HEK293 (cell line): ENCODE measurements around the gene PEAK3.

Experiments used
- ATF2 ChIP-seq: fragments of 450-650 bp; formaldehyde crosslinking; IDR thresholded peaks from 2 replicates; pipeline ENCODE4 v1.5.1; 2016; ENCODE audit warnings: missing biosample characterization, missing genetic modification characterization, low read depth
- GLIS1 ChIP-seq: fragments of 450-650 bp; formaldehyde crosslinking; IDR thresholded peaks from 2 replicates; pipeline ENCODE4 v1.5.1; 2016; ENCODE audit warnings: missing biosample characterization, missing genetic modification characterization
- HIC1 ChIP-seq: fragments of 450-650 bp; formaldehyde crosslinking; IDR thresholded peaks from 2 replicates; pipeline ENCODE4 v1.5.1; 2016; ENCODE audit warnings: missing biosample characterization, missing genetic modification characterization
- INSM2 ChIP-seq: fragments of 450-650 bp; formaldehyde crosslinking; IDR thresholded peaks from 2 replicates; pipeline ENCODE4 v1.5.1; 2016; ENCODE audit warnings: missing biosample characterization, missing genetic modification characterization
- KLF9 ChIP-seq: fragments of 450-650 bp; formaldehyde crosslinking; IDR thresholded peaks from 2 replicates; pipeline ENCODE4 v1.5.1; 2016; ENCODE audit warnings: missing biosample characterization, missing genetic modification characterization, low read depth
- PATZ1 ChIP-seq: fragments of 450-650 bp; formaldehyde crosslinking; IDR thresholded peaks from 2 replicates; pipeline ENCODE4 v1.5.1; 2016; ENCODE audit warnings: missing biosample characterization, missing genetic modification characterization
- SP7 ChIP-seq: fragments of 450-650 bp; formaldehyde crosslinking; IDR thresholded peaks from 2 replicates; pipeline ENCODE4 v1.5.1; 2016; ENCODE audit warnings: missing biosample characterization, missing genetic modification characterization
- YY2 ChIP-seq: fragments of 450-650 bp; formaldehyde crosslinking; IDR thresholded peaks from 2 replicates; pipeline ENCODE4 v1.5.1; 2016; ENCODE audit warnings: missing biosample characterization, missing genetic modification characterization
- ZBTB1 ChIP-seq: fragments of 450-650 bp; formaldehyde crosslinking; IDR thresholded peaks from 2 replicates; pipeline ENCODE4 v1.5.1; 2016; ENCODE audit warnings: missing biosample characterization, missing genetic modification characterization
- ZBTB10 ChIP-seq: fragments of 450-650 bp; formaldehyde crosslinking; IDR thresholded peaks from 2 replicates; pipeline ENCODE4 v1.5.1; 2016; ENCODE audit warnings: missing biosample characterization, missing genetic modification characterization
- ZBTB6 ChIP-seq: fragments of 450-650 bp; formaldehyde crosslinking; IDR thresholded peaks from 2 replicates; pipeline ENCODE4 v1.5.1; 2017; ENCODE audit warnings: missing biosample characterization, missing genetic modification characterization
- ZFP37 ChIP-seq: fragments of 450-650 bp; formaldehyde crosslinking; IDR thresholded peaks from 2 replicates; pipeline ENCODE4 v1.5.1; 2016; ENCODE audit warnings: missing biosample characterization, missing genetic modification characterization
- ZFP69B ChIP-seq: fragments of 450-650 bp; formaldehyde crosslinking; IDR thresholded peaks from 2 replicates; pipeline ENCODE4 v1.5.1; 2016; ENCODE audit warnings: missing biosample characterization, missing genetic modification characterization
- ZNF140 ChIP-seq: fragments of 450-650 bp; formaldehyde crosslinking; IDR thresholded peaks from 2 replicates; pipeline ENCODE4 v1.5.1; 2016; ENCODE audit warnings: missing biosample characterization, missing genetic modification characterization
- ZNF18 ChIP-seq: fragments of 450-650 bp; formaldehyde crosslinking; IDR thresholded peaks from 2 replicates; pipeline ENCODE4 v1.5.1; 2016; ENCODE audit warnings: missing biosample characterization, missing genetic modification characterization
- ZNF26 ChIP-seq: fragments of 450-650 bp; formaldehyde crosslinking; IDR thresholded peaks from 2 replicates; pipeline ENCODE4 v1.5.1; 2016; ENCODE audit warnings: missing biosample characterization, missing genetic modification characterization
- ZNF488 ChIP-seq: fragments of 450-650 bp; formaldehyde crosslinking; IDR thresholded peaks from 2 replicates; pipeline ENCODE4 v1.5.1; 2016; ENCODE audit warnings: missing biosample characterization, missing genetic modification characterization
- ZNF501 ChIP-seq: fragments of 450-650 bp; formaldehyde crosslinking; IDR thresholded peaks from 2 replicates; pipeline ENCODE4 v1.5.1; 2016; ENCODE audit warnings: missing biosample characterization, missing genetic modification characterization
- ZNF561 ChIP-seq: fragments of 450-650 bp; IDR thresholded peaks from 2 replicates; pipeline ENCODE4 v1.5.1; 2018; ENCODE audit warnings: missing biosample characterization, missing genetic modification characterization, borderline replicate concordance
- ZNF623 ChIP-seq: fragments of 450-650 bp; formaldehyde crosslinking; IDR thresholded peaks from 2 replicates; pipeline ENCODE4 v1.5.1; 2016; ENCODE audit warnings: missing biosample characterization, missing genetic modification characterization
- ZNF629 ChIP-seq: fragments of 450-650 bp; formaldehyde crosslinking; IDR thresholded peaks from 2 replicates; pipeline ENCODE4 v1.5.1; 2017; ENCODE audit warnings: missing biosample characterization, missing genetic modification characterization
- ZNF660 ChIP-seq: fragments of 450-650 bp; IDR thresholded peaks from 2 replicates; pipeline ENCODE4 v1.5.1; 2018; ENCODE audit warnings: missing biosample characterization, mild to moderate bottlenecking, missing genetic modification characterization
- ZNF768 ChIP-seq: fragments of 450-650 bp; formaldehyde crosslinking; IDR thresholded peaks from 2 replicates; pipeline ENCODE4 v1.5.1; 2018; ENCODE audit warnings: missing biosample characterization, mild to moderate bottlenecking, missing genetic modification characterization

The PEAK3 gene

GRCh38 chr19:2236314-2237050 is 45.5 kb downstream of the PEAK3 start, which contains the start of the genes PLEKHJ1 and SF3A2 (continued):
- peak; percentile 82 for TF ChIP-seq HIC1
- no peak for TF ChIP-seq ZNF140 (tag by site-specific recombination)
- no peak for TF ChIP-seq ATF2
- TF ChIP-seq GLIS1 (tag by site-specific recombination) = peak; percentile 52; the same call in 1 of the 2 replicates
- TF ChIP-seq PATZ1 = peak; percentile 53
- peak; percentile 97 for TF ChIP-seq KLF9
- TF ChIP-seq ZNF660 (tag by site-specific recombination) = peak; percentile 18
- TF ChIP-seq ZNF623 = no peak
- TF ChIP-seq ZNF768 (tag by site-specific recombination) = no peak
- peak; percentile 66 for TF ChIP-seq ZBTB10 (tag by site-specific recombination)
- no peak for TF ChIP-seq INSM2 (tag by site-specific recombination)
- peak; percentile 80 for TF ChIP-seq SP7 (tag by site-specific recombination)
- TF ChIP-seq ZNF501 (tag by site-specific recombination) = peak; percentile 79
- TF ChIP-seq ZNF629 (tag by site-specific recombination) = no peak; the same call in none of the 2 replicates
- peak; percentile 42; the same call in 1 of the 2 replicates for TF ChIP-seq ZFP69B (tag by site-specific recombination)
- TF ChIP-seq YY2 (tag by site-specific recombination) = peak; percentile 51
- TF ChIP-seq ZBTB1 (tag by site-specific recombination) = no peak
- no peak for TF ChIP-seq ZNF26
- no peak; the same call in 1 of the 2 replicates for TF ChIP-seq ZBTB6 (tag by site-specific recombination)
- no peak for TF ChIP-seq ZNF488
- peak; percentile 67 for TF ChIP-seq ZFP37 (tag by site-specific recombination)
- TF ChIP-seq ZNF561 (tag by site-specific recombination) = no peak; the same call in 1 of the 2 replicates
- 0 out of 2 replicates have a peak, but pooled peaks have one; percentile 13 for TF ChIP-seq ZNF18 (tag by site-specific recombination)
